Erythroblast (primary cell): ENCODE results near the gene KRT74.

Experiments used
- DNase-seq, 2 experiments: peaks; one replicate each; lab custom pipeline; 2025; lab: John Stamatoyannopoulos, UW
- GATA1 ChIP-seq: IDR thresholded peaks from 2 replicates; pipeline ENCODE4 v1.6.1; 2011; ENCODE audit warnings: low read depth, mild to moderate bottlenecking, control low read depth, low read length, moderate library complexity
- POLR2A ChIP-seq: IDR thresholded peaks from 2 replicates; pipeline ENCODE4 v1.6.1; 2011; ENCODE audit warnings: mild to moderate bottlenecking, low read length

The KRT74 gene

GRCh38 chr12:52530905-52531304 is 42.7 kb downstream of the KRT74 start:
- no peak for DNase-seq
- TF ChIP-seq GATA1, result no peak

GRCh38 chr12:52530366-52530765 is 43.3 kb downstream of the KRT74 start:
- TF ChIP-seq GATA1, result no peak
- no peak for TF ChIP-seq POLR2A
- DNase-seq, result no peak

DNA sequence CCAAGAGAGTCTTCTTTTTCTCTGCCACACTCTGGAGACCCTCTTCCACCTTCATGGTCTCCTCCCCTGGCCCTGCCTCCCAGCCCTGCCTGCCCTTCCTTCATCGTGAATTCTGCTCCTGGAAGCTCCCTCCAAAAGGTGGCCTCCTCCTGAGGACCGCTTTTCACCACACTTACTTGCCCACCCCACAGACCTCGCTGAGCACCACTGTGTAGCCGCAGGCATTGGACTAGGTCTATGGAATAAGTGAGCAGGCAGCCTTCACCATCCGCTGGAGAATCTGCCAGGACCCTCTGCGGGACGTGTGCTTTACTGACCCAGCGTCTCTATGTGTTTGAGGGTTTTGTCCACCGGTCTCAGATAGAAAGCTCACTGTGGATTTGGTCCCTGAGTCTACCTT is 43.8 kb downstream of the KRT74 start:
- TF ChIP-seq GATA1, result no peak
- TF ChIP-seq POLR2A, result no peak
- DNase-seq, result no peak

DNA sequence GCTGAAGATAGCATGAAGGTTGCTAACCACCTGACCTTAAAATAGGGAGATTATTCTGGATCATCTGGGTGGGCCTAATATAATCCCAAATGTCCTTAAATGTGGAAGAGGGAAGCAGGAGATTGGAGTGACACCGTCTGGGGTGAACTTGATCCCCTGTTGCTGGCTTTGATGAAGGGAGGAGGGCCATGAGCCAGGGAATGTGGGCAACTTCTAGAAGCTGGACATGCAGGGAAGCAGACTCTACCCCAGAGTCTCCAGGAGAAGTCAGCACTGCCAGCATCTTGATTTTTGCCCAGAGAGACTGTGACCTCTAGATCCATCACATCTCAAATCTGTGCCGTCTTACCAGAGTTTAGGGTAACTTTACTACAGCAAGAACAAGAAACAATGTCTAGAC is 44.2 kb downstream of the KRT74 start:
- TF ChIP-seq GATA1 (no peak), POLR2A (no peak)
- DNase-seq, result no peak

GRCh38 chr12:52528641-52529143 is 45.0 kb downstream of the KRT74 start:
- no peak for DNase-seq
- TF ChIP-seq POLR2A, result no peak
- TF ChIP-seq GATA1, result no peak

GRCh38 chr12:52527121-52527800 is 46.4 kb downstream of the KRT74 start:
- TF ChIP-seq POLR2A (no peak), GATA1 (no peak)
- no peak for DNase-seq

GRCh38 chr12:52526511-52526951 is 47.1 kb downstream of the KRT74 start:
- DNase-seq, result no peak
- TF ChIP-seq GATA1 (no peak), POLR2A (no peak)

DNA sequence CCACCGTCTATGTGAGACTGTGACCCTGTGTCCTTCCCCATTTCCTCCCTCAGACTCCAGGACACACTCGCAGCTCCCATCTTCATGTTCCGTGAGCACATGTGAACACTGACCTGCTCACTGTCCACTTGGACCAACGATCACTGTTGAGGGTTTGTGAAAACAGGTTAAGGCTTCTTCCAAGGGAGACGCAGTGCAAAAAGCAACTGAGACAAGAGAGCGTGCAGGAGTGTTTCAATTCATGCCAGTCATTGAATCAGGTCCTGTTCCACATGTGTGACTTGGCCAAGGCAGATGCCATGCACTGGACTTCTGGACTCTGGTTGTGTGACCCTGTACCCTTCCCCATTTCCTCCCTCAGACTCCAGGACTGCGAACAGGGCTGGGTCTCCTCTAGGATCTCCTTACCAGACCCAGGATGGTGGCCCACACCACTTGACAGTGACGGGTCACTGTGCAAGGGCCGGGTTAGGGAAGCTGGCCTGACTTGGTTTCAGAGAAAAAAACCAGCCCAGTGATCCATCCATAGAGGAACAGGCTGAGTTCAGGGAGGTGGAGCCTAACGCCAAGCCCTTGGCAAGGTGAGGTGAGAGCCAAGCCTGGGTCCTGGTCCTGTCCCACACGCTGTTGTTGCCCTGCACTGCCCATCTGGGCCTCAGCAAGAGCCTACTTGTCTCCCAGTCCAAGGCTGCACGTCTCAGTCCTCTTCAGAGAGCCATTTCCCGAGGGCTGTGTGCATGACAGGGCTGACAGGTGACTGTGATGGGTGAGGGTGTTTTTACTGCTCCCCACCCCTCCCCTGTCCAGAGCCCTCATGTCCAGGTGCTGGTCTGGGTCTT is 47.8 kb downstream of the KRT74 start:
- TF ChIP-seq GATA1 (no peak), POLR2A (no peak)
- no peak for DNase-seq

DNA sequence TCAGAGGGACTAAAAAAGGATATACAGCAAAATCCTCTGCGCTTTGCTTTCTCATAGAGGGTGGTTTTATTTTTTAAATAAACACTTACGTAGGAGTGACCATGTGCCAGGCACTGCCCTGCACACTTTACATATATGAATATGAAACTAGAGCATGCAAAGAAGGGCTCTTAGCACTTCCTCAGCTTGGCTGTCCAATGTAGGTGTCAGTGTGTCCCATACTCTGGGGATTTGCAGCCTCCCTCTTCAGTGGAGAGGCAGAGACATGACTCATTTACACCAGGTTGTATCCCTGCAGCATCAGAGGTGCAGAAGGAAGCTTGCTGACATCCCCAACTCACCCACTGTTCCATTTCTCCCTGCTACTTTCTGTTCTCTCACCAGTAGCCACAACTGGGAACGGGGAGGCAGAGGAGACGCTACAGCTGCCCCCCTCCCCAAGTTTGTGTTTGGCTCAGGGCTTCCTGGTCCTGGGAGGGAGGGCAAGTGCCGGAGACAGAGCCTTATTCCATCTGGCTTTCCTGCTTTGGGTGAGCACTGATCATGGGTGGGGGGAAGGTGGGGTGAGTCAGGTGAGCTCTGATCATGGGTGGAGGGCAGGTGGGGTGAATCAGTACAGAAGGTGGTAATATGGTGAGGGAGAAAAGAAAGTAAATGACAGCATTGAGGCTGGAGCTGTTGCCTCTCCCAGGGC is 48.6 kb downstream of the KRT74 start:
- TF ChIP-seq POLR2A, result no peak
- TF ChIP-seq GATA1, result no peak
- DNase-seq, result no peak

- no peak for DNase-seq
- TF ChIP-seq GATA1 (no peak), POLR2A (no peak)
Observed at GRCh38 chr12:52524241-52524897, 49.3 kb downstream of the KRT74 start.

- DNase-seq, result no peak
Observed at GRCh38 chr12:52523824-52524223, 49.8 kb downstream of the KRT74 start.

GRCh38 chr12:52522346-52523011 is 51.2 kb downstream of the KRT74 start:
- TF ChIP-seq POLR2A (no peak), GATA1 (no peak)
- no peak for DNase-seq

More at GRCh38 chr12:52523824-52524223, 49.8 kb downstream of the KRT74 start:
- TF ChIP-seq POLR2A, result no peak
- no peak for TF ChIP-seq GATA1
